ENCODE data around the gene MUC6. TPM values are rescaled to one million over a fixed set of nuclear protein-coding genes. Genes with fewer than 3 reads are reported as not detected.
"Not testable (repeated sequence)": the region's sequence is repeated elsewhere in the genome, so short reads cannot be mapped to it uniquely, and the experiment has no call there.

MUC6 gene
- total RNA-seq, 1 donor from 2014 or later, result 0.09 TPM

GRCh38 chr11:1018091-1018490 is 18.4 kb downstream of the MUC6 start:
- DNase-seq (no peak), ATAC-seq (no peak)
- no peaks in the 10 kb centered on the region for H3K4me1 ChIP-seq
- peaks cover 4% of the 10 kb centered on the region for H3K36me3 ChIP-seq
- no peak overlapping the region for H3K27ac ChIP-seq
- H3K9me3 ChIP-seq, result no peaks in the 10 kb centered on the region
- no peaks in the 10 kb centered on the region for H3K27me3 ChIP-seq (ENCODE audit: low read depth)
- no peak for TF ChIP-seq CTCF (IDR thresholded peaks at IDR 0.05)
- H3K4me3 ChIP-seq, result no peak overlapping the region
- intact Hi-C loops (cut with DNase I), result no loop called here

- Histone ChIP-seq H3K4me3 (no peak overlapping the region), H3K4me1 (no peaks in the 10 kb centered on the region), H3K27ac (no peak overlapping the region), H3K9me3 (no peaks in the 10 kb centered on the region), H3K36me3 (peaks cover 4% of the 10 kb centered on the region), H3K27me3 (ENCODE audit: low read depth) (no peaks in the 10 kb centered on the region)
- ATAC-seq (peak; percentile 31 to 35), DNase-seq (no peak)
- intact Hi-C loops (cut with DNase I), result no loop called here
- TF ChIP-seq CTCF (IDR thresholded peaks at IDR 0.05), result no peak
Observed at GRCh38 chr11:1017269-1018005, 19.1 kb downstream of the MUC6 start.

GRCh38 chr11:1016610-1017126 is 19.9 kb downstream of the MUC6 start:
- H3K36me3 ChIP-seq, result peaks cover 11% of the 10 kb centered on the region
- ATAC-seq, result peak; percentile 33 to 45
- DNase-seq; H3K4me1 ChIP-seq; H3K4me3 ChIP-seq; intact Hi-C loops (cut with DNase I); H3K27me3 ChIP-seq (ENCODE audit: low read depth); H3K9me3 ChIP-seq; H3K27ac ChIP-seq: not testable (repeated sequence)

- ATAC-seq, result no peak
Observed at GRCh38 chr11:1015826-1016545, 20.5 kb downstream of the MUC6 start.

GRCh38 chr11:1015064-1015463 is 21.5 kb downstream of the MUC6 start:
- ATAC-seq (no peak), DNase-seq (no peak)
- H3K4me3 ChIP-seq, result no peak overlapping the region
- H3K36me3 ChIP-seq, result peaks cover 27% of the 10 kb centered on the region
- no peaks in the 10 kb centered on the region for H3K27me3 ChIP-seq (ENCODE audit: low read depth)
- H3K27ac ChIP-seq, result no peak overlapping the region
- intact Hi-C loops (cut with DNase I), result no loop called here
- H3K9me3 ChIP-seq, result no peaks in the 10 kb centered on the region
- no peaks in the 10 kb centered on the region for H3K4me1 ChIP-seq
- TF ChIP-seq CTCF (IDR thresholded peaks at IDR 0.05), result no peak

More at GRCh38 chr11:1015826-1016545, 20.5 kb downstream of the MUC6 start:
- Histone ChIP-seq H3K4me1 (no peaks in the 10 kb centered on the region), H3K27ac (no peak overlapping the region), H3K27me3 (ENCODE audit: low read depth) (no peaks in the 10 kb centered on the region), H3K9me3 (no peaks in the 10 kb centered on the region), H3K36me3 (peaks cover 17% of the 10 kb centered on the region), H3K4me3 (no peak overlapping the region)
- no peak for DNase-seq
- intact Hi-C loops (cut with DNase I), result no loop called here
- TF ChIP-seq CTCF (IDR thresholded peaks at IDR 0.05), result no peak

GRCh38 chr11:1014276-1014675 is 22.2 kb downstream of the MUC6 start:
- no peak for ATAC-seq
- H3K36me3 ChIP-seq, result peaks cover 35% of the 10 kb centered on the region
- H3K9me3 ChIP-seq, result no peaks in the 10 kb centered on the region
- no peak for TF ChIP-seq CTCF (IDR thresholded peaks at IDR 0.05)
- intact Hi-C loops (cut with DNase I), result no loop called here
- H3K27me3 ChIP-seq (ENCODE audit: low read depth), result no peaks in the 10 kb centered on the region
- H3K4me1 ChIP-seq, result no peaks in the 10 kb centered on the region
- DNase-seq, result no peak
- no peak overlapping the region for H3K27ac ChIP-seq
- H3K4me3 ChIP-seq, result no peak overlapping the region

Data from lower lobe of right lung (tissue), 2 donors.